Measurements from ENCODE around the gene CNIH3.

DNA sequence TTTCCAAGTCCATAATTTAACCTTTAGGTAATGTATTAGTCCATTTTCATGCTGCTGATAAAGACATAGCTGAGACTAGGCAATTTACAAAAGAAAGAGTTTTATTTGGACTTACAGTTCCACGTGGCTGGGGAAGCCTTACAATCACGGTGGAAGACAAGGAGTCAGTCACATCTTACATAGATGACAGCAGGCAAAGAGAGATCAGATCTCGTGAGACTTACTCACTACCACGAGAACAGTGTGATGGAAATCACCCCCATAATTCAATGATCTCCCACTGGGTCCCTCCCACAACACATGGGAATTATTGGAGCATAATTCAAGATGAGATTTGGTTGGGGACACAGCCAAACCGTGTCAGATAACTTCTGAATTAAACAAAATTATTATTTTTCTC is 44.0 kb downstream of the CNIH3 start:
- TF ChIP-seq, protein P1, sequence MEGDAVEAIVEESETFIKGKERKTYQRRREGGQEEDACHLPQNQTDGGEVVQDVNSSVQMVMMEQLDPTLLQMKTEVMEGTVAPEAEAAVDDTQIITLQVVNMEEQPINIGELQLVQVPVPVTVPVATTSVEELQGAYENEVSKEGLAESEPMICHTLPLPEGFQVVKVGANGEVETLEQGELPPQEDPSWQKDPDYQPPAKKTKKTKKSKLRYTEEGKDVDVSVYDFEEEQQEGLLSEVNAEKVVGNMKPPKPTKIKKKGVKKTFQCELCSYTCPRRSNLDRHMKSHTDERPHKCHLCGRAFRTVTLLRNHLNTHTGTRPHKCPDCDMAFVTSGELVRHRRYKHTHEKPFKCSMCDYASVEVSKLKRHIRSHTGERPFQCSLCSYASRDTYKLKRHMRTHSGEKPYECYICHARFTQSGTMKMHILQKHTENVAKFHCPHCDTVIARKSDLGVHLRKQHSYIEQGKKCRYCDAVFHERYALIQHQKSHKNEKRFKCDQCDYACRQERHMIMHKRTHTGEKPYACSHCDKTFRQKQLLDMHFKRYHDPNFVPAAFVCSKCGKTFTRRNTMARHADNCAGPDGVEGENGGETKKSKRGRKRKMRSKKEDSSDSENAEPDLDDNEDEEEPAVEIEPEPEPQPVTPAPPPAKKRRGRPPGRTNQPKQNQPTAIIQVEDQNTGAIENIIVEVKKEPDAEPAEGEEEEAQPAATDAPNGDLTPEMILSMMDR (IDR thresholded peaks at IDR 0.05; ENCODE audit: extremely low read depth in 1 of 2, insufficient read depth in 1 of 2, low read depth in 1 of 2, low read length in 2 of 2), result no peak
- TF ChIP-seq POLR2A (IDR thresholded peaks at IDR 0.05; ENCODE audit: low read depth, low read length), result no peak
- no peak for TF ChIP-seq POLR2AphosphoS5 (IDR thresholded peaks at IDR 0.05; ENCODE audit: insufficient read depth, low read depth, low read length)
- TF ChIP-seq EZH2 (IDR thresholded peaks at IDR 0.05; ENCODE audit: borderline replicate concordance, low read depth, low read length, severe bottlenecking), result no peak
- TF ChIP-seq MYC (IDR thresholded peaks at IDR 0.05; ENCODE audit: low read depth, low read length), result no peak
- no peak for TF ChIP-seq JUN (IDR thresholded peaks at IDR 0.05; ENCODE audit: borderline replicate concordance, insufficient read depth, insufficient read length, low read depth)
- TF ChIP-seq FOS (IDR thresholded peaks at IDR 0.05; ENCODE audit: borderline replicate concordance, insufficient read depth, low read length), result no peak
- TF ChIP-seq, protein P2, sequence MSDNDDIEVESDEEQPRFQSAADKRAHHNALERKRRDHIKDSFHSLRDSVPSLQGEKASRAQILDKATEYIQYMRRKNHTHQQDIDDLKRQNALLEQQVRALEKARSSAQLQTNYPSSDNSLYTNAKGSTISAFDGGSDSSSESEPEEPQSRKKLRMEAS (IDR thresholded peaks at IDR 0.05; ENCODE audit: insufficient read depth, insufficient read length), result no peak

All from endothelial cell of umbilical vein (primary cell).